ENCODE measurements around the gene CNKSR1.

Gene CNKSR1, protein sequence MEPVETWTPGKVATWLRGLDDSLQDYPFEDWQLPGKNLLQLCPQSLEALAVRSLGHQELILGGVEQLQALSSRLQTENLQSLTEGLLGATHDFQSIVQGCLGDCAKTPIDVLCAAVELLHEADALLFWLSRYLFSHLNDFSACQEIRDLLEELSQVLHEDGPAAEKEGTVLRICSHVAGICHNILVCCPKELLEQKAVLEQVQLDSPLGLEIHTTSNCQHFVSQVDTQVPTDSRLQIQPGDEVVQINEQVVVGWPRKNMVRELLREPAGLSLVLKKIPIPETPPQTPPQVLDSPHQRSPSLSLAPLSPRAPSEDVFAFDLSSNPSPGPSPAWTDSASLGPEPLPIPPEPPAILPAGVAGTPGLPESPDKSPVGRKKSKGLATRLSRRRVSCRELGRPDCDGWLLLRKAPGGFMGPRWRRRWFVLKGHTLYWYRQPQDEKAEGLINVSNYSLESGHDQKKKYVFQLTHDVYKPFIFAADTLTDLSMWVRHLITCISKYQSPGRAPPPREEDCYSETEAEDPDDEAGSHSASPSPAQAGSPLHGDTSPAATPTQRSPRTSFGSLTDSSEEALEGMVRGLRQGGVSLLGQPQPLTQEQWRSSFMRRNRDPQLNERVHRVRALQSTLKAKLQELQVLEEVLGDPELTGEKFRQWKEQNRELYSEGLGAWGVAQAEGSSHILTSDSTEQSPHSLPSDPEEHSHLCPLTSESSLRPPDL

DNA sequence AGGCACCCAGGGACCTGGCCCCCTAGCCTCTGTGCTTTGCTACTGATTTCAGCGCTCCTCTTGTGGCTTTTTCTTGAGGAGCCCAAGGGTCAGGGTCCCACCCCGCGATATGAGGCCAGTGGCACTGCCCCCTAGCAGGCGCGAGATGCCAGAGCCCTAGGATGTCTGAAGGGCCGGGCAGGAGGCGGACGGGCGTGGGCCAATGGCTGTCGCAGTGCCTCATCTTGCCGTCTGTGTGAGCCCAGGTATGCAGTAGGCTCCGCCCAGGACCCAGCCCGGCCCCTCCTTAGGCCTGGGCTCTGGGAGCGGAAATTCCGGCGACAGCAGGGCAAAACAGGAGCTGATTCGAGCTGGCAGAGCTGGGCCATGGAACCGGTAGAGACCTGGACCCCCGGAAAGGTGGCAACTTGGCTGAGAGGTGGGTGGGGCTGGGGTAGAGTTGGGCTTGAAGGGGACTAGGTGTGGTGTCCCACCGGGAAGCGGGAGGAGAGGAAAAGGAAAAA, at the start of gene CNKSR1:
Gene CNKSR1 (plus strand): TSS at position 310 of the 503 bp plus-strand sequence. CDS start 57 bp downstream, at position 367.
- no peak for DNase-seq

DNA sequence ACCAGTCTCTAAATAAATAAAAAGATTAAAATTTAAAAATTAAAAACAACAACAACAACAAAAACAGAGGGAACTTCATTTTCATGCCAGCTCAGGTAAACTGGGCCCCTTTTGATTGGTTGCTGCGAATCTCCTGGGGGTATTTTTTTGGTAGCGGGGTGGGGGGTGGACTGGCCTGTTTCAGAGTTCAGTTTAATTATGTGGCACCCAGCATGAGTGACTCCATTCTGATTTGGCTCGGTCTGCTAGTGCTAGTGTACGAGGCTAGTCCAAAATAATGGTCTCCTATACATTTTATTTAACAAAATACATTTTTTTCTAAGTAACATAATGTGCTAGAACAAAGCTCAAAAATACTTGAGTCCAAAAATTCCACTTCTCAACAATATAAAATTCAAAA, 47.5 kb upstream of the CNKSR1 start:
- DNase-seq: no peak

DNA sequence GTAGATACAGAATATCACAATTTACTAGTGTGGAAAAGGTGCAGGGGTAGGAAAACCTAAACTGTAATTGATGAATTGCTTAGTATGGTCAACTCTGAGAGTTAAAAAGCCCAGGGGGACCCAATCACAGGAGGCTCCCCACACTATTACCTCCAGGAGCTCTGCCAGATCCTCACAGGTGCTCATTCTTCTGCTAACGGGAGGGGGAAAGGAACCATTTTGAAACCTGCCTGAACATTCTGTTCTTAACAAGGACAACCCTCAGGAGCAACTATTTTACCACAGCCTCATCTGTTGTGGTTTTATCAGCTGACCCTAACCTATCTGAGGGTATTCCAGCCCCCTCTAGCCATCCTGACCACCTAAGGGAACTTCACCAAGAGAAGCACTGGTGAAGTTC, 46.6 kb upstream of the CNKSR1 start:
- DNase-seq: no peak

DNA sequence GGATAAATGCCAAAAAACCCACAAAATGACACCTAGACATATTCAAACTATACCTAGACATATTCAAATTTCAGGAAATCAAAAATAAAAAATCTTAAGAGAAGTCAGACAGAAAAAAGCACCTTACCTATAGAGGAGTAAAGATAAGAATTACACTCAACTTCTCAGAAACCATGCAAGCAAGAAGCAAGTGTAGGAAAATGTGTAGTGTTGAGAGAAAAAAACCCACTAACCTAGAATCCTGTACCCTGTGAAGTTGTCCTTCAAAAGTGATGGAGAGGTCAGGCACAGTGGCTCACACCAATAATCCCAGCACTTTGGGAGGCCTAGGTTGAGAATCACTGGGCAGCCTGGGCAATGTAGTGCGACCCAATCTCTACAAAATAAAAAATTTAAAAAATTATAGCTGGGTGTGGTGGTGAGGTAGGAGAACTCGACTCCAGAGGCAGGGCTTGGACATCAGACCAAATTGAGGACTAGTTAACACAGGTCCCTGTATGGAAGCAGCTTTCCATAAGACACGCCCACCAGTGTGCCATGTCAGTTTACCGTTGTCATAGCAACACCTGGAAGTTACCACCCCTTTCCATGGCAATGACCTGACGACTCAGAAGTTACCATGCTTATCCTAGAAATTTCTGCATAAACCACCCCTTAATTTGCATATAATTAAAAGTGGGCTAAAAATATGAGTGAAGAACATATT, 45.0 kb upstream of the CNKSR1 start:
- no peak for DNase-seq

DNA sequence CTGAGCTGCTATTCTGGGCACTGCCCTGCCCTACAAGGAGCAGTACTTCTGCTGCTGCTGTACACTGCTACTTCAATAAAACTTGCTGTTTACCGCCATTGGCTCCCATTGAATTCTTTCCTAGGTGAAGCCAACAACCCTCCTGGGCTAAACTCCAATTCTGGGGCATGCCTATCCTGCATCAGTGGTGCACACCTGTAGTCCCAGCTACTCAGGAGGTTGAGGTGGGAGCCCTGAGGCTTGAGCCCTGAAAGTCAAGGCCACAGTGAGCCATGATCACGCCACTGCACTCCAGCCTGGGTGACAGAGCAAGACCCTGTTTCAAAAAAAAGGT, 44.5 kb upstream of the CNKSR1 start:
- no peak for DNase-seq

DNA sequence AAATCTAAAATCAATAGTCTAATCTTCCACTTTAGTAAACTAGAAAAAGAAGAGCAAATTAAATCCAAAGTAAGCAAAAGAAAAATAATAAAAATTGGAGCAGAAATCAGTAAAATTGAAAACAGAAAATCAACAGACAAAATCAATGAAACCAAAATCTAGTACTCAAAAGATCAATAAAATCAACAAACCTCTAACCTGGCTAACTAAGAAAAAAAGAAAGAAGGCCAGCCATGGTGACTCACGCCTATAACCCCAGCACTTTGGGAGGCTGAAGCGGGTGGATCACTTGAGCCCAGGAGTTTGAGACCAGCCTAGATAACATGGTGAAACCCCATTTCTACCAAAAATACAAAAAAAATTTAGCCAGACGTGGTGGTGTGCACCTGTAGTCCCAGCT, 42.8 kb upstream of the CNKSR1 start:
- no peak for DNase-seq

DNA sequence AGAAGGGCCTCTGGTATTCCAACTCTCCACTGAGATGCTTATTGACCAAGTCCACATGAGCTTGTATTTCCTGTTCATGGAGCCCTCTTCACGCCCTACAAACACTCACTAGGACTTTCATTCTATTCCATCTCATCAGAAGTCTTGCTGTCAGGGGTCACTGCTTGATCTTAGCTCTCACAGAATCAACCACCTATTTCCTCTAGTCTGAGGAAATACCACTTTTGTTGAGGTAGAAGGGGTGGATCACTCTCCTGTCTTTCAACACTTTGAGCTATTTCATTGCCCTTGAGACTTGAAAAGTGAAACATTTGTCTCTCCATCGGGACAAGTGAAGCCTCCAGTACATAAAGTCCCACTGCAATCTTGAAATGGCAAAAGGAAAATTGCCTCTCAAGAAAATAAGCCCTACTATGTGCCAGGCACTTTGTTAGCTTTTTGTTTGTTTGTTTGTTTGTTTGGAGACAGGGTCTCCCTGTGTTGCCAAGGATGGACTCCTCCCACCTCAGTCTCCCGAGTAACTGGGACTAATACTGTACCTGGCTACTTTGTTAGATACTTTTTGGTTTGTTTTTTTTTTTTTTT, 38.2 kb upstream of the CNKSR1 start:
- no peak for DNase-seq

DNA sequence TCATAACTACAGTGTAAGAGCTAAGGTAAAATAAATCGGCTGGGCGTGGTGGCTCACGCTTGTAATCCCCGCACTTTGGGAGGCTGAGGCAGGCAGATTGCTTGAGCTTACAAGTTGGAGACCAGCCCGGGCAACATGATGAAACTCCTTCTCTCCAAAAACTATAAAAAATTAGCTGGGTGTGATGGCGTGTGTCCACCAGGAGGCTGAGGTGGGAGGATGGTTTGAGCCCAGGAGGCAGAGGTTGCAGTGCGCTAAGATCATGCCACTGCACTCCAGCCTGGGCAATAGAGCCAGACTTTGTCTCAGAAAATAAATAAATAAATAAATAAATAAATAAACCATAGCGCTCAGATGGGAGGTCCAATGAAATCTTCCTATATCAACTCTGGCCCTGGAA, 35.1 kb upstream of the CNKSR1 start:
- no peak for DNase-seq

DNA sequence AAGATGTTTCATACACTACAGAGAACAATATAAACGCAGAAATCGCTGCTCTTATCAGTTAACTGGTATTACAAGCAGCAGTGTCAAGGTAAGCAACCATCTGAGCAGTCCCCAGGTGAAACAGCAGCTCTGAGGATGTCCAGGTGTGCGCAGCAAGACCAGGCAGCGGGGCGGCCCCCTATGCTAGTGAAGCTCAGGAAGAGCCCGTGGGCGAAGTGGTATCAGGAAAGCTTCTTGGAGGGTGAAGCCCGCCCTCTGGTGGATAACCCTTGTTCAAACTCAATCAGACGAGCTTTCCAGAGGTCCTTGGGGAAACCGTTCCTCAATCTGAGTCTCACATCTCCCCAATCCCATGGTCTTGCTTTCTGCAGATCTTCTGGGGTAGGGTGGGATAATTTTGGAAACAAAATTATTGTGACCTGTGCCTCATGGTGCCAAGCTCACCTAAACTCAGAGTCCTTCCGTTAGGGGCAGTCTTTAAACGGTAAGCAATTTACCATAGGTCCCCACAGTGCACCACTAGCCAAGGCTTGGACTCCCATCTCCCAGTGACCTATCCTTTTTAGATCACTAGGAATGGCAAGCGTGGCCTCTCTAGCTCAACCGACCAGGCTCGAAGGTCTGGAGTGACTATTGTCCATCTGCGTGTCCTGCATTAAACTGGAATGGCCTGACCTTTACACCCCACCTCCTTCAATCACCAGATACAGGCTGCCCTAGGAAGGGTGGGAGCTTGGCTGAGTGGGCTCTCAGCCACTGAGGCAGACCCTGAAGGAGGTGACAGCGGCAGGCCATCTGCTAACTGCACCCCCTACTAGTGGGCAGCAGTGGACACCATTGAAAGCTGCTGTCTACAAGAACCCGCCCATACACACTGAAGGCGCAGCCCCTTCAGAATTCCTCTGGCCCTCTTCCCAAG, 32.0 kb upstream of the CNKSR1 start:
- DNase-seq: no peak

DNA sequence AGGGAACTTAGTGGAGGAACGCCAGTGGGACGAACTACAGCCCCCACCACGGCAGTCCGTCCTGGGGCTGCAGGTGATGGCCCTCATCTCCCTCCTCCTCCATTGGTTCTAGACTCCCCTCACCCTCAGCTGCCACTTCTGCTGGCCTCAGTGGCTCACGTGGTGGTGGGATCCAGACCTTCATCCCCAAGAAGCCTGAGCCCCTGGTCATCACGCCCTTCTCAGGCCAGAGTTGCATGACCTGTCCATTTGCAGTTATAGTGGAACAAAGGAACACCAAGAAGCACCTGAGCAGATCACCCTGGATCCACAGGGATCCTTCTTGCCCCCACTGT, 31.4 kb upstream of the CNKSR1 start:
- no peak for DNase-seq

DNA sequence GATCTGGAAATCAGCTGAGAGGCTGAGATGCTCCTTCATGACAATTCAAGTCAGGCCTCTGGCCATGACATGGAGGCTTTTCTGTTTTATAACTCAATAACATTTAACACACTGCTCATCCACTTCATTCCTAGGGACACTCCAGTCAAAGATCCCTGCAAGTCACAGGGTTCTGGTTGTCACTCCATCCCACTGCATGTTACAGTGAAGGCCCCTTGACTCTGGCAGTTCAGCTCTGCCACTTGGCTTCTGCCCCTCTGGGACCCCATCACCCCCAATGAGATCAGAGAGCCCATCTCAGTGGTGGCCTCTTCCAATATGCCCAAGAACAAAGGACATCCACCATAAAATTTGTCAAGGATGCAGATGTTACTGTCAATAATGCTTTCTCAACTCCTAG, 28.4 kb upstream of the CNKSR1 start:
- no peak for DNase-seq

DNA sequence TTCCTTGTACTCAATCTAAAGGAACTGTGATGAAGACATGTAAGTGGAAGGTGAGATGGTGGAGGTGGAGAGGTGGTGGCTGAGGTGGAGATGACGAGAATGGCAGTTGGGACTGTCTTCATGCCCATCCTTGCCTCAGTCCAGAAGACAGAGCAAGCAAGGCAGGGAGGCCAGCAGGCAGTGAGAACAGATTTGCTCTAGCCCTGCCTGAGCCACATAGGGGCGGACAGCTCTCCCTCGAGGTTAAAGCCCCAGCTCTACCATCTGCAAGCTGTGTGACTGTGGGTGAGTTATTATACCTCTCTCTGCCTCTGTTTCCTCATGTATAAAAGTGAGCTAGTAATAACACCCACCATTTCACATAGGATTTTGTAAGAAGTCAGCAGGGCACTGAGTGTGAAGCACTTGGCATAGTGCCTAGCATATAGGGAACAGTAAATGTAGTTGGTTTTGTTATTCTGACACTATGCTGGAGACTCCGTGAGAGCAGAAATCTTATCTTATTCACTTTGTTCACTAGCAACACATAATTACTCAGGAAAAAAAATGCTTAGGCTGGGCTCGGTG, 23.2 kb upstream of the CNKSR1 start:
- no peak for DNase-seq

DNA sequence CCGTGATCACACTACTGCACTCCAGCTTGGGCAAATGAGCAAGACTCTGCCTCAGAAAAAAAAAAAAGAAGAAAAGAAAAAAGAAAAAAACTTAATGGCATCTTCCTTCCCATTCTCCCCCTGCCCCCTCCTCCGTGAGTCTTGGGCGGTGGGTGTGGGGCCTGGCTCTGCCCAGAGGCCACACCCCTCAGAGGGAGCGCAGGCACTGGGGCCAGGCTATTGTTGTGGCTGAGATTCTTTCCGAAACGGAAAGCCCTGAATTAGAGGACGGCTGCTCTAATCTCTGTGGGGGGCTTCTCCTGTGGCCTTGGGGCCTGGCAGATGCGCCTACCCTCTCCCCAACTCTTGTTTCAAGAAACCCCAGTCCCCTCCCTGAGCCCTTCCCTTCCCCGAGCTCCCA, 22.5 kb upstream of the CNKSR1 start:
- no peak for DNase-seq

DNA sequence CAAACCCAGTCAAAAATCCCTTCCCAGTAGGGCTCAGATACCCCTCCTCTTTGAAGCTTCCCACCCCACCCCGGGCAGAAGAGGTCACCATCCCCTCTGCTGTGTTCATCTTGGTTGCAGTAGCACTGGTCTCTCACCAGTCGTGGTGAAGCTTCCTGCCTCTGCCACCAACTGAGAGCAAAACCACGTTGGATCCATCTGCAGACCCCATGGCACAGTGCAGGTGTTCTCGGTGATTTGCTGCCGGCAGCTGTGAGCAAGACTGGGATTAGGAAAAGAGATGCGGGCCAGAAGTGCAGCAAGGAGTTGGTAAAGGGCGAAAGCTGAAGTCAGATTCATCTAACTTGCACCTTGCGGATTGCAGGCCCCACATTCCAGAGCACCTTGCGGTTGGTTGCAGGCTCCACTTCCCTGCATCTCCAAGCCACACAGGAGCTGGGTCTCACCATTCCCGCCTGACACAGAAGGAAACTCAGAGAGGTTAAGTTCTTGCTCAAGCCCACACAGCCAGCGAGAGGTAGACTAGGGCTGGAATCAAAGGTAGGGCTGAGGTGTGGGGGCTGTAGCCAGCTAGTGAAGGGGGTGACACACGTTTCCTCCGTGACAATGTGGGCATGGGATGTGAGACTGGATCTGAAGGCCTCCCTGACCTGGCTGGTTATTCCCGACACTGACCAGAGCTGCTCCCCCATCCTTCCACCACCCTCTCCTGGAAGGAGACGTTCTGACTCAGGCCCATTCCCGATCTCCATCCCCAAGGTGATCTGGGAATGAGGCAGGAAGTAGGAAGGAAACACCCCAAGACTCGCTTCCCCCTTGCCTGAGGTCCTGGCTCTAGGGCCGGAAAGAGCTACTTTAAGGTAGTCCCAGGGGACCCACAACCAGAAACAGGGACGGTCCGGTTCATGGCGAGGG, 21.7 kb upstream of the CNKSR1 start:
- no peak for DNase-seq

DNA sequence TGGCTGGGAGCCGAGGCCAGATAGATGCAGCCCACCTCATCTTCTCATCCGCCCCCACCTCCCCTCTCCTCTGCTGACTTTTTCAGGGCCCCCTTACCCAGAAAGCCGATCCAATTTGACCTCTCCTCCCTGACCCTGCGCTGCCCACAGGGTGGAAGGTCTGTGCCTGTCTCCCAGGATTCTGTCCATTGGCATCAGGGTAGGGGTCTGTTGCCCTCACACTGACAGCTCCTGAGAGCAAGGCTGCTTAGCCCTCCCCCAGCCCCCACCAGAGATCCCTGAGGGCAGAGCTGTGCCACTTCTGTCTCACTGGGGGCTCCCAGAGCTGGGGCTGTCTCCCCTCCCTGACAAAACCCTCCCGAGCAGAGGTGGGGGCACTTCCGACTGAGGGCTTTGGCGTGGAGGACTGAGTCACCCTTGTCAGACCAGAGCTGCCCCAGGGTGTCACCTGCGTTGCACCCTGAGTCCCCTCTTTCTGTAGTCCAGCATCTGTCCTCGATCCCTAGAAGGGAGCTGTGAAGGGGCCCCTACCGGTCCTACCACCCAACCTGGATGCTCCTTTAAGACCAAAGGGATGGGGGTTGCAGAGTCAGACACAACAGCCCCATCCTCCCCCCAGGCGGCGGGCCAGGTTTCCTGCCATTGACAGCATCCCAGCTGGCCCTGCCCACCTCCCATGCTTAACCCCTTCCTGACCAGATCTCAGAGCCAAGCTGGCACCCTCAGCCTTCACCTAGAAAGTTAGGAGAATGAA, 20.8 kb upstream of the CNKSR1 start:
- no peak for DNase-seq

DNA sequence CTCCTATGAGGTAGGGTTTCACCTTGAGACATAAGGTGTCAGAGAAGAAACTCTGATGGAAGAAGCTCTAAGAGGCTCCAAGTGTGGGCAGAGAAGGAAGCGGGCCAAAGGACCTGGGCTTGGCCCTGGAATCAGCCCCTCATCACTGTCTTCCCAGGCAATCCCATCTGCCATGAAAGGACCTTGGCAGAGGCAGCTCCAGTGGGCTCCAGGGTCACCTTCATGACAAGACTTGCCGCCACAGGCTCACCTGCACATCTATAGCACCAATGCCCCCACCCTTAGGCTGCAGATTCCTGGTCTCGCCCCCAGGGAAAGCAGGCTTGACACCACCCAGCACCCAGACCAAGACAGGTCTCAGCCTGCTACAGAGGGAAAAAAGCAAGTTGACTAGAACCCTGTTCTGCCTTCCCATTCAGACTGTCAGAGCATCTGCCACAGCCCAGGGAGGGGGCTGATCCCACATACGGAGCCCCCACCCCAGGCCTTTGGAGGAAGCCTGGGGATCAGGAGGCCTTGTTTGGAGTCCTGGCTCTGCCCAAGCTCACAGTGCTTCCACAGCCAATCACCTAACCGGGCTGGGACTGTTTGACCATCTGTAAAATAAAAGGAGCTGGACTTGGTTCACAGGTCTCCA, 18.9 kb upstream of the CNKSR1 start:
- DNase-seq: no peak

DNA sequence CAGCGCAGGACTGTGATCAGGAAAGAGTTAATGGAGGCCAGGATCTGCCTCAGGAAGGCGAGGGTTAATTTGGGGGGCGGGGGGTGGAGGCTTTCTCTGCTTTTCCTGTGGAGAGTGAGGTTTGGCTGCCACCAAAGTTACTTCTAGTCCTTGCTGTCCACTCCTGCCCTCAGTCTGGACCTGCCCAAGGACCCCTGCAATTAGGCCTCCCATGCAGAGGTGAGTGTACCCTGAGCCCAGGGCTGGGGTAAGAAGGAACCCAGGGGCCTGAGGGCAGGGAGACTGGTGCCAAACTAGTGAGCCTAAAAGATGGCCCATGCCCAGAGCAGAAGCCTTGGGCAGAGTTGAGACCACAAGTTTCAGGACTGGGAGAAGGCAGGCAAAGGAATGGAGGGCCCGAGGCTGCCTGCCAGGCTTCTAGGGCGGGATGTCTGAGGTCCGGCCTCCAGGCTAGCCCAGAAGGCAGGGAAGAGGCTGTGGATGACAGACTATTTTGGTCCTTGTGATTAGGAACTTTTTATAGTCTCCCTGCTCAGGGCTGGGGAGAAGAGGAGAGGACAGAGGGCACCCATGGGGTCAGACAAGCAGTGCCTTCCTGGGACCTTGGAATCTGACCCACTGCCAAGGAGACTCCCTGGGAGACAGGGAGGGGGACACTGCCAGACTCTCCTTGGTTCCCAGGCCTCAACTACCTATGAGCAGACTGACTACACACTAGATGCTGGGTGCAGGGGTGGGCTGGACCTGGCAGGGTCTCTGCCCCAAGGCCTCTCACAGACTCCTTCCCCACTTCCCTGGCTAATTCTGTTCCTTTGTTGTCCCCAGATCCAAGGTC, 18.2 kb upstream of the CNKSR1 start, which contains the start of gene FAM110D:
Gene FAM110D (plus strand): TSS at position 172 of the 835 bp plus-strand sequence. CDS start 2,213 bp downstream, outside the sequence.
- no peak for DNase-seq

DNA sequence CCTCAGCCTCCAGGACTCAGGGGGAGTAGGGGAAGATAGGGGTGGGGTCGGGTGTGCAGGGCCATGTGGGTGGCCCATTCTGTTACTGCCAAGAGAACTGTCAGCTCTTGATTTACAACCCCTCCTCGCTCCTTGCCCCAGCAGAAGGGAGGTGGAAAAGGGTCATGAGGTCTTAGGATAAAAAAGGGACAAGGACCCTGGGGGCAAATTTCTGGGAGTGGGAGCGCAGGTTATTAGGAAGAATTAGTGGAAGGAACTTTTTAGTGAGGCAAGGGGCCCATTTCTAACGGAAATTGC, 17.6 kb upstream of the CNKSR1 start:
- DNase-seq: no peak

Data from 8988T (cell line).